Measurements from ENCODE around the gene TMEM175. TPM values are rescaled to one million over a fixed set of nuclear protein-coding genes. Genes with fewer than 3 reads are reported as not detected.

The TMEM175 gene
- total and polyA plus RNA-seq, 9 of the 15 experiments (the other 6 are each of a cell fraction or from before 2014, with no cell fraction given): 0.13 to 30.9 (median 9.4) TPM

GRCh38 chr4:955931-956381 lies 23.7 kb downstream of the TMEM175 start:
- Histone ChIP-seq H2AFZ (ENCODE audit: low read depth, low read length) (no peak overlapping the region), H3K9me1 (ENCODE audit: control insufficient read depth, insufficient read depth, low read length) (no peaks in the 10 kb centered on the region), H3K79me2 (ENCODE audit: control insufficient read depth, insufficient read depth, low read length) (no peaks in the 10 kb centered on the region), H3K4me3 (no peak overlapping the region), H3K36me3 (ENCODE audit: control insufficient read depth, insufficient read depth, low read length) (0 out of 3 replicates have a peak, but pooled peaks cover 3% of the 10 kb centered on the region), H3K9ac (ENCODE audit: insufficient read depth in 1 of 2, low read depth in 2 of 2, low read length in 2 of 2) (no peak overlapping the region; a peak in 1 of 4 replicates), H4K20me1 (replicated peaks; ENCODE audit: control insufficient read depth, insufficient read depth, low read length) (no peaks in the 10 kb centered on the region), H3K4me2 (ENCODE audit: insufficient read depth, low read length) (no peak overlapping the region), H3K4me1 (replicated peaks in 1 of 2; ENCODE audit: control insufficient read depth in 2 of 2, insufficient read depth in 2 of 2, low read length in 2 of 2) (peaks cover 0 to 37% of the 10 kb centered on the region in 2 experiments; a peak in 2 of 5 replicates), H3K27ac (ENCODE audit: extremely low read depth, low read depth, low read length) (no peak overlapping the region), H3K9me3 (replicated peaks; ENCODE audit: control insufficient read depth, insufficient read depth, low read depth, low read length) (no peaks in the 10 kb centered on the region), H3K27me3 (ENCODE audit: control insufficient read depth in 2 of 2, insufficient read depth in 2 of 2, low read length in 2 of 2) (no peaks in the 10 kb centered on the region)
- 85% methylated on average over 5 of the region's 12 CpGs for WGBS (ENCODE audit: insufficient coverage, low coverage, missing lambda C conversion rate)
- intact Hi-C loops (cut with micrococcal nuclease) (no loop called here), in situ Hi-C loops (cut with MboI) (no loop called here)
- no TSS peak for BruUV-seq (replicated peaks)
- ChIA-PET CTCF (ENCODE audit: low intra/inter-chr PET ratio) (no interaction called here), POLR2A (no interaction called here)
- ATAC-seq (no peak), DNase-seq (ENCODE audit: extremely low read depth in 1 of 4, low spot score in 3 of 4) (no peak), FAIRE-seq (no peak)
- no peak for TF ChIP-seq MAFK (IDR thresholded peaks at IDR 0.05; ENCODE audit: low read length)
- TF ChIP-seq, protein P1, sequence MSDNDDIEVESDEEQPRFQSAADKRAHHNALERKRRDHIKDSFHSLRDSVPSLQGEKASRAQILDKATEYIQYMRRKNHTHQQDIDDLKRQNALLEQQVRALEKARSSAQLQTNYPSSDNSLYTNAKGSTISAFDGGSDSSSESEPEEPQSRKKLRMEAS (CRISPR knock-in tag; IDR thresholded peaks at IDR 0.05): no peak
- no peak for TF ChIP-seq EGR1 (conservative IDR thresholded peaks at IDR 0.05)
- TF ChIP-seq, protein P2, sequence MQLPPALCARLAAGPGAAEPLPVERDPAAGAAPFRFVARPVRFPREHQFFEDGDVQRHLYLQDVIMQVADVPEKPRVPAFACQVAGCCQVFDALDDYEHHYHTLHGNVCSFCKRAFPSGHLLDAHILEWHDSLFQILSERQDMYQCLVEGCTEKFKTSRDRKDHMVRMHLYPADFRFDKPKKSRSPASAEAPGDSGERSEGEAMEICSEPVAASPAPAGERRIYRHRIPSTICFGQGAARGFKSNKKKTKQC (CRISPR knock-in tag; IDR thresholded peaks at IDR 0.05): no peak
- no peak for TF ChIP-seq ESRRA (IDR thresholded peaks at IDR 0.05; ENCODE audit: borderline replicate concordance, low read depth)
- TF ChIP-seq, protein P3, sequence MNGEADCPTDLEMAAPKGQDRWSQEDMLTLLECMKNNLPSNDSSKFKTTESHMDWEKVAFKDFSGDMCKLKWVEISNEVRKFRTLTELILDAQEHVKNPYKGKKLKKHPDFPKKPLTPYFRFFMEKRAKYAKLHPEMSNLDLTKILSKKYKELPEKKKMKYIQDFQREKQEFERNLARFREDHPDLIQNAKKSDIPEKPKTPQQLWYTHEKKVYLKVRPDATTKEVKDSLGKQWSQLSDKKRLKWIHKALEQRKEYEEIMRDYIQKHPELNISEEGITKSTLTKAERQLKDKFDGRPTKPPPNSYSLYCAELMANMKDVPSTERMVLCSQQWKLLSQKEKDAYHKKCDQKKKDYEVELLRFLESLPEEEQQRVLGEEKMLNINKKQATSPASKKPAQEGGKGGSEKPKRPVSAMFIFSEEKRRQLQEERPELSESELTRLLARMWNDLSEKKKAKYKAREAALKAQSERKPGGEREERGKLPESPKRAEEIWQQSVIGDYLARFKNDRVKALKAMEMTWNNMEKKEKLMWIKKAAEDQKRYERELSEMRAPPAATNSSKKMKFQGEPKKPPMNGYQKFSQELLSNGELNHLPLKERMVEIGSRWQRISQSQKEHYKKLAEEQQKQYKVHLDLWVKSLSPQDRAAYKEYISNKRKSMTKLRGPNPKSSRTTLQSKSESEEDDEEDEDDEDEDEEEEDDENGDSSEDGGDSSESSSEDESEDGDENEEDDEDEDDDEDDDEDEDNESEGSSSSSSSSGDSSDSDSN (IDR thresholded peaks at IDR 0.05; ENCODE audit: borderline replicate concordance in 1 of 2, low read depth in 2 of 2, low read length in 2 of 2): no peak
- TF ChIP-seq HMG20A (CRISPR knock-in tag; conservative IDR thresholded peaks at IDR 0.05): no peak
- no peak for TF ChIP-seq SMARCE1 (IDR thresholded peaks at IDR 0.05)
- TF ChIP-seq HNRNPL (IDR thresholded peaks at IDR 0.05; ENCODE audit: low read depth, low read length): no peak
- no peak for TF ChIP-seq HMGN3 (IDR thresholded peaks at IDR 0.05; ENCODE audit: borderline replicate concordance, extremely low read depth, insufficient read length, low read depth, low read length)
- no peak for TF ChIP-seq ZNF408 (CRISPR knock-in tag; IDR thresholded peaks at IDR 0.05; ENCODE audit: low read depth)
- TF ChIP-seq ZNF347 (CRISPR knock-in tag; IDR thresholded peaks at IDR 0.05; ENCODE audit: low read depth): no peak
- TF ChIP-seq ZNF197 (CRISPR knock-in tag; IDR thresholded peaks at IDR 0.05; ENCODE audit: low read depth): no peak
- TF ChIP-seq NR2C2 (CRISPR knock-in tag; IDR thresholded peaks at IDR 0.05): no peak
- TF ChIP-seq NR2C2 (tag; IDR thresholded peaks at IDR 0.05): no peak
- TF ChIP-seq MAFF (IDR thresholded peaks at IDR 0.05; ENCODE audit: low read length): no peak

Data from K562 (cell line).